Measurements from ENCODE around the gene SSBP4. TPM values are rescaled to one million over a fixed set of nuclear protein-coding genes. Genes with fewer than 3 reads are reported as not detected.

SSBP4 gene
- total RNA-seq, 1 experiment from 2014 or later, result 164 TPM

DNA sequence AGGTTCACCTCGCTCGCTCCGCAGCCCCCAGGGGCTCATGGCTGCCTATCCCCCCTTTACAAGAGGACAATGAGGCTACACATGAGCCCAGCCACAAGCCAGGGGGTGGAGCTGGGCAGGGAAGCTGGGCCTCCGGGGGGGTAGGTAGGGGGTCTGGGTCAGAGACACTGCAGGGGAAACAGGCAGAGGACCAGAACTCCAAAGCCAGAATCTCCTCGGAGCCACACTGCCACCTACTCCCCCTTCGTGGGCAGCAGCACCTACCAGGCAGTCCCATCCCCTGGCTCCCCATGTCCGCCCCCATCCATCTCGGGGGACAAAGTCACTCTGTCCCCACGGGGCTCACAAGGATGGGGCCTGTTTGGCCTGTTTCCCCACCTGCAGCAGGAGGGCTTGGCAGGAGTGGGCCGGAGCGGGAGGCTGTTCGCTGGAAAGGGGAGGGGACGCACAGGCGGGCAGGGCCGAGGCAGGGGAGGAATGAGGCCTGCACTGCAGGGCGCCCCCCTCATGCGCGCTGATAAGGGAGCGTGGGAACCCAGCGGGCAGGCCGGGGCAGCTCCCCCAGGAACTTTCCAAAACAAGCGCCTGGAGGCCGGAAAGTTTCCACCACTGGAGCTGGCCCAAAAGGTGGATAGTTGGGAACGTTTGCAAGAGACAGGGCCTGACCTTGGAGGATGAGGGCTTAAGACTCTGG, 19.3 kb downstream of the SSBP4 start:
- Histone ChIP-seq H3K79me2 (ENCODE audit: insufficient read depth, low read length) (peaks cover 9% of the 10 kb centered on the region; the same call in 1 of the 2 replicates), H3K9ac (ENCODE audit: low read length) (peak overlapping the region; percentile 91), H3K9me2 (ENCODE audit: insufficient read depth) (no peaks in the 10 kb centered on the region), H3K27me3 (ENCODE audit: insufficient read depth, low read length) (no peaks in the 10 kb centered on the region), H4K20me1 (ENCODE audit: insufficient read depth) (no peaks in the 10 kb centered on the region), H3K4me3 (replicated peaks in 1 of 2; ENCODE audit: low read depth in 1 of 2, low read length in 2 of 2) (peak overlapping the region; percentile 78 to 84), H3K4me2 (ENCODE audit: low read length) (peak overlapping the region; percentile 96), H3K4me1 (ENCODE audit: control insufficient read depth in 1 of 2, insufficient read depth in 2 of 2, low read length in 2 of 2) (peaks cover 27 to 50% of the 10 kb centered on the region in 2 experiments), H3K9me3 (ENCODE audit: control insufficient read depth in 1 of 2, insufficient read depth in 1 of 2, low read depth in 1 of 2, low read length in 2 of 2) (no peaks in the 10 kb centered on the region), H3K36me3 (ENCODE audit: control insufficient read depth in 1 of 2, insufficient read depth in 2 of 2, low read length in 2 of 2) (peaks cover 0 to 9% of the 10 kb centered on the region in 2 experiments; a peak in 1 of 4 replicates), H2AFZ (ENCODE audit: low read depth, low read length, poor library complexity, severe bottlenecking) (no peak overlapping the region), H3K27ac (ENCODE audit: low read depth, low read length) (peak overlapping the region; percentile 99)
- CTCF ChIA-PET, result interaction anchor here (1.0 to 1.6 kb wide), 3 partner anchors 89 to 237 kb away, joined by 3 to 4 read pairs (median 3); no protein-coding TSS in a partner anchor
- intact Hi-C loops (cut with micrococcal nuclease), result no loop called here
- ATAC-seq (peak; percentile 15), DNase-seq (ENCODE audit: low read depth, low spot score) (no peak)
- TF ChIP-seq FOSL1 (IDR thresholded peaks at IDR 0.05; ENCODE audit: low read depth) (no peak), ZFX (IDR thresholded peaks at IDR 0.05) (peak; percentile 25; the same call in 1 of the 2 replicates), EZH2 (IDR thresholded peaks at IDR 0.05) (no peak), EGR1 (IDR thresholded peaks at IDR 0.05; ENCODE audit: low read depth) (peak; percentile 54; the same call in 1 of the 2 replicates), POLR2AphosphoS5 (IDR thresholded peaks at IDR 0.05; ENCODE audit: low read depth, low read length) (peak; percentile 19), SIN3A (IDR thresholded peaks at IDR 0.05; ENCODE audit: low read depth) (peak; percentile 28; the same call in 1 of the 2 replicates), YY1 (IDR thresholded peaks at IDR 0.05; ENCODE audit: extremely low read depth, insufficient replicate concordance, low read depth, low read length) (no peak), CBX3 (IDR thresholded peaks at IDR 0.05; ENCODE audit: low read depth) (no peak), SP1 (IDR thresholded peaks at IDR 0.05; ENCODE audit: low read depth) (peak; percentile 64)
- TF ChIP-seq, protein P1, sequence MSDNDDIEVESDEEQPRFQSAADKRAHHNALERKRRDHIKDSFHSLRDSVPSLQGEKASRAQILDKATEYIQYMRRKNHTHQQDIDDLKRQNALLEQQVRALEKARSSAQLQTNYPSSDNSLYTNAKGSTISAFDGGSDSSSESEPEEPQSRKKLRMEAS (IDR thresholded peaks at IDR 0.05), result no peak
- TF ChIP-seq, protein P2, sequence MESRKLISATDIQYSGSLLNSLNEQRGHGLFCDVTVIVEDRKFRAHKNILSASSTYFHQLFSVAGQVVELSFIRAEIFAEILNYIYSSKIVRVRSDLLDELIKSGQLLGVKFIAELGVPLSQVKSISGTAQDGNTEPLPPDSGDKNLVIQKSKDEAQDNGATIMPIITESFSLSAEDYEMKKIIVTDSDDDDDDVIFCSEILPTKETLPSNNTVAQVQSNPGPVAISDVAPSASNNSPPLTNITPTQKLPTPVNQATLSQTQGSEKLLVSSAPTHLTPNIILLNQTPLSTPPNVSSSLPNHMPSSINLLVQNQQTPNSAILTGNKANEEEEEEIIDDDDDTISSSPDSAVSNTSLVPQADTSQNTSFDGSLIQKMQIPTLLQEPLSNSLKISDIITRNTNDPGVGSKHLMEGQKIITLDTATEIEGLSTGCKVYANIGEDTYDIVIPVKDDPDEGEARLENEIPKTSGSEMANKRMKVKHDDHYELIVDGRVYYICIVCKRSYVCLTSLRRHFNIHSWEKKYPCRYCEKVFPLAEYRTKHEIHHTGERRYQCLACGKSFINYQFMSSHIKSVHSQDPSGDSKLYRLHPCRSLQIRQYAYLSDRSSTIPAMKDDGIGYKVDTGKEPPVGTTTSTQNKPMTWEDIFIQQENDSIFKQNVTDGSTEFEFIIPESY (IDR thresholded peaks at IDR 0.05; ENCODE audit: extremely low read depth, insufficient replicate concordance, low read length), result no peak
- POLR2A ChIA-PET, result interaction anchor here (1.0 kb wide), 1 partner anchor 20 kb away, joined by 4 read pairs; the partner anchor contains the start of gene SSBP4
- TSS peak; percentile 42 for BruUV-seq (replicated peaks)
- RAD21 ChIA-PET (ENCODE audit: low non-redundant PET in 1 of 2, low total read pairs in 2 of 2, uncharacterized antibody in 2 of 2, unreplicated experiment in 2 of 2), result no interaction called here

Measured in HCT116 (cell line).